Measurements from ENCODE around the gene SH3BP5. TPM values are rescaled to one million over a fixed set of nuclear protein-coding genes. Genes with fewer than 3 reads are reported as not detected.

SH3BP5 gene
- total RNA-seq, 1 experiment from 2014 or later, result 20.3 TPM

DNA sequence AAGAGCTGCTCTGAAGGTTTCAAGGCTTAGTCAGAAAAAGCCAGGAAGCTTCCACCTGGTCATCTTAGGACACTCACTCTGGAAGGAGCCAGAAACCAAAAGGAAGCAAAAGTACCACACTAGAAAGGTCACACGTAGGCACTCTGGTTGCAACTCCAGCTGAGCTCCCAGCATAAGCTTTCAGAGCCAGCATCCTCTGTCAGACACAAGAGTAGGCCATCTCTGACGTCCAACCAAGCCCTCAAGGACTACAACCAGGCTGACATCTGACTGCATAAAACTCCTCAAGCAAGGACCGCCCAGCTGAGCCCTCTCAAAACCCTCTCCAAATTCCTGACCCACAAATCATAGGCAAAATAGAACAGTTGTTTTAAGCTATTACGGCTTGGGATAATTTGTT, 12.8 kb downstream of the SH3BP5 start:
- H3K9me3 ChIP-seq (ENCODE audit: low read depth, low read length, poor library complexity, severe bottlenecking), result no peaks in the 10 kb centered on the region
- H3K4me1 ChIP-seq (ENCODE audit: insufficient read depth, low read length, poor library complexity, severe bottlenecking), result peaks cover 28% of the 10 kb centered on the region
- intact Hi-C loops (cut with micrococcal nuclease; ENCODE audit: unreplicated experiment), result no loop called here
- H3K4me3 ChIP-seq (ENCODE audit: low read depth, low read length, poor library complexity, severe bottlenecking), result peak overlapping the region; percentile 12
- BruUV-seq (replicated peaks), result no TSS peak
- POLR2A ChIA-PET (ENCODE audit: low non-redundant PET), result no interaction called here
- no peak for DNase-seq (ENCODE audit: low spot score)
- CTCF ChIA-PET, result interaction anchor here (0.5 kb wide), 1 partner anchor 668 kb away, joined by 3 read pairs; no protein-coding TSS in a partner anchor
- H3K27me3 ChIP-seq (replicated peaks; ENCODE audit: insufficient read depth, low read depth, low read length, poor library complexity), result no peaks in the 10 kb centered on the region
- TF ChIP-seq EZH2 (IDR thresholded peaks at IDR 0.05; ENCODE audit: borderline replicate concordance, low read depth, low read length, poor library complexity, severe bottlenecking), result no peak
- TF ChIP-seq, protein P1, sequence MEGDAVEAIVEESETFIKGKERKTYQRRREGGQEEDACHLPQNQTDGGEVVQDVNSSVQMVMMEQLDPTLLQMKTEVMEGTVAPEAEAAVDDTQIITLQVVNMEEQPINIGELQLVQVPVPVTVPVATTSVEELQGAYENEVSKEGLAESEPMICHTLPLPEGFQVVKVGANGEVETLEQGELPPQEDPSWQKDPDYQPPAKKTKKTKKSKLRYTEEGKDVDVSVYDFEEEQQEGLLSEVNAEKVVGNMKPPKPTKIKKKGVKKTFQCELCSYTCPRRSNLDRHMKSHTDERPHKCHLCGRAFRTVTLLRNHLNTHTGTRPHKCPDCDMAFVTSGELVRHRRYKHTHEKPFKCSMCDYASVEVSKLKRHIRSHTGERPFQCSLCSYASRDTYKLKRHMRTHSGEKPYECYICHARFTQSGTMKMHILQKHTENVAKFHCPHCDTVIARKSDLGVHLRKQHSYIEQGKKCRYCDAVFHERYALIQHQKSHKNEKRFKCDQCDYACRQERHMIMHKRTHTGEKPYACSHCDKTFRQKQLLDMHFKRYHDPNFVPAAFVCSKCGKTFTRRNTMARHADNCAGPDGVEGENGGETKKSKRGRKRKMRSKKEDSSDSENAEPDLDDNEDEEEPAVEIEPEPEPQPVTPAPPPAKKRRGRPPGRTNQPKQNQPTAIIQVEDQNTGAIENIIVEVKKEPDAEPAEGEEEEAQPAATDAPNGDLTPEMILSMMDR (conservative IDR thresholded peaks at IDR 0.05; ENCODE audit: low read depth, low read length), result no peak
- H3K27ac ChIP-seq (ENCODE audit: low read depth, low read length, poor library complexity, severe bottlenecking), result peak overlapping the region; percentile 36
- H3K36me3 ChIP-seq (ENCODE audit: insufficient read depth, low read length, poor library complexity, severe bottlenecking), result no peaks in the 10 kb centered on the region

DNA sequence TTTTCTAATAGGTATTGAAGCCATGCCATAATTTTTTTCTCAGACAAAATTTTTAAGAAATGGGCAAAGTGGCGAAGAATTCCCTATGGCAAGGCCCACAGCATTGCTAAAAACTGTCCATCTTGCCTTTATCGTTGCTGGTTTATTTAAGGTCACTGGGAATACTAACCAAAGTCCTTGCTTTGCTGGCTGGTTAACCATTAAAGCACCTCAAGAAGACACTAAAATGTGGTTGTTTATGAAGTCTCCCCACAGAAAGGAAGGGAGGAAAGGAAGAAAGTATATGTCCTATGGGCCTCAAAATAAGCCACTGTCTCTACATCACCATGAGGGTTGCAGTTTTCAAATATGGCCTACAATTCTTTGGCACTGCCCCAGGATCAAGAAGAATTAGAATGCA, 13.2 kb downstream of the SH3BP5 start:
- Histone ChIP-seq H3K4me1 (ENCODE audit: insufficient read depth, low read length, poor library complexity, severe bottlenecking) (peaks cover 23% of the 10 kb centered on the region), H3K36me3 (ENCODE audit: insufficient read depth, low read length, poor library complexity, severe bottlenecking) (no peaks in the 10 kb centered on the region), H3K9me3 (ENCODE audit: low read depth, low read length, poor library complexity, severe bottlenecking) (no peaks in the 10 kb centered on the region), H3K27ac (ENCODE audit: low read depth, low read length, poor library complexity, severe bottlenecking) (no peak overlapping the region), H3K4me3 (ENCODE audit: low read depth, low read length, poor library complexity, severe bottlenecking) (no peak overlapping the region), H3K27me3 (replicated peaks; ENCODE audit: insufficient read depth, low read depth, low read length, poor library complexity) (no peaks in the 10 kb centered on the region)
- ChIA-PET CTCF (no interaction called here), POLR2A (ENCODE audit: low non-redundant PET) (no interaction called here)
- intact Hi-C loops (cut with micrococcal nuclease; ENCODE audit: unreplicated experiment), result no loop called here
- no peak for DNase-seq (ENCODE audit: low spot score)
- BruUV-seq (replicated peaks), result no TSS peak
- no peak for TF ChIP-seq EZH2 (IDR thresholded peaks at IDR 0.05; ENCODE audit: borderline replicate concordance, low read depth, low read length, poor library complexity, severe bottlenecking)
- TF ChIP-seq, protein P1 (conservative IDR thresholded peaks at IDR 0.05; ENCODE audit: low read depth, low read length), result no peak

GRCh38 chr3:15318661-15319060, 13.7 kb downstream of the SH3BP5 start:
- CTCF ChIA-PET, result no interaction called here
- intact Hi-C loops (cut with micrococcal nuclease; ENCODE audit: unreplicated experiment), result no loop called here
- POLR2A ChIA-PET (ENCODE audit: low non-redundant PET), result no interaction called here

More at GRCh38 chr3:15318661-15319060, 13.7 kb downstream of the SH3BP5 start:
- DNase-seq (ENCODE audit: low spot score), result no peak
- H3K36me3 ChIP-seq (ENCODE audit: insufficient read depth, low read length, poor library complexity, severe bottlenecking), result no peaks in the 10 kb centered on the region
- H3K4me1 ChIP-seq (ENCODE audit: insufficient read depth, low read length, poor library complexity, severe bottlenecking), result peaks cover 22% of the 10 kb centered on the region
- no peaks in the 10 kb centered on the region for H3K9me3 ChIP-seq (ENCODE audit: low read depth, low read length, poor library complexity, severe bottlenecking)
- H3K27me3 ChIP-seq (replicated peaks; ENCODE audit: insufficient read depth, low read depth, low read length, poor library complexity), result no peaks in the 10 kb centered on the region
- TF ChIP-seq, protein P1 (conservative IDR thresholded peaks at IDR 0.05; ENCODE audit: low read depth, low read length), result no peak
- no peak for TF ChIP-seq EZH2 (IDR thresholded peaks at IDR 0.05; ENCODE audit: borderline replicate concordance, low read depth, low read length, poor library complexity, severe bottlenecking)
- no peak overlapping the region for H3K4me3 ChIP-seq (ENCODE audit: low read depth, low read length, poor library complexity, severe bottlenecking)
- H3K27ac ChIP-seq (ENCODE audit: low read depth, low read length, poor library complexity, severe bottlenecking), result no peak overlapping the region
- no TSS peak for BruUV-seq (replicated peaks)
